HCT116 (cell line): ENCODE data around the gene TTLL5. TPM values are rescaled to one million over a fixed set of nuclear protein-coding genes. Genes with fewer than 3 reads are reported as not detected.

Experiments
- ATAC-seq: fragments of 200-7000 bp; cut with Tn5 transposase; 2 replicates; pipeline ENCODE4 v1.9.1; 2020; ENCODE audit warnings: mild to moderate bottlenecking, moderate library complexity
- BruUV-seq: library from RNA; stranded (reverse); fragments of 400-500 nt; replicated peaks from 2 replicates; lab custom pipeline; 2021; lab: Mats Ljungman, UMichigan
- CTCF ChIA-PET: fragments of 300-600 bp; sonication (Branson Sonifier 250); formaldehyde crosslinking; loops from one replicate; lab custom pipeline; 2021; ENCODE audit warnings: antibody characterized with exemption; lab: Charles Lee
- POLR2A ChIA-PET: fragments of 300-600, 350-600 bp; sonication (Branson Sonifier 250); formaldehyde crosslinking; loops from one replicate; lab custom pipeline; 2021; ENCODE audit warnings: antibody characterized with exemption; lab: Charles Lee
- RAD21 ChIA-PET, 2 experiments: fragments of 300-600 bp; sonication (Branson Sonifier 250); formaldehyde crosslinking; loops; one replicate each; lab custom pipeline; 2023; ENCODE audit warnings: low total read pairs in 2 of 2; ENCODE audit not compliant: uncharacterized antibody in 2 of 2, unreplicated experiment in 2 of 2, low non-redundant PET in 1 of 2; lab: Charles Lee
- DNase-seq: peaks from one replicate; pipeline ENCODE4 v3.0.0-alpha.2; 2010; ENCODE audit warnings: low read depth, low spot score
- H2AFZ ChIP-seq: fragments of 200-600 bp; shearing (Covaris generic), sonication (generic); 2 replicates; pipeline ENCODE4 v1.6.1; 2017; ENCODE audit warnings: low read depth, mixed run types, mixed read lengths, antibody characterized with exemption, low read length; ENCODE audit not compliant: poor library complexity, severe bottlenecking
- H3K27ac ChIP-seq: 2 replicates; pipeline ENCODE4 v1.5.1; 2012; ENCODE audit warnings: low read depth, low read length
- H3K27me3 ChIP-seq: fragments of 200-600 bp; sonication (generic); 2 replicates; pipeline ENCODE4 v1.6.1; 2016; ENCODE audit warnings: mixed run types, low read length, mixed read lengths; ENCODE audit not compliant: insufficient read depth
- H3K36me3 ChIP-seq, 2 experiments: fragments of 200-500 bp in 1 of 2; fragments of 200-600 bp in 1 of 2; sonication (Bioruptor generic) in 1 of 2; sonication (generic) in 1 of 2; 2 replicates each; pipeline versions ENCODE4 v1.5.1 to v1.6.1; 2014 to 2016; ENCODE audit warnings: low read length in 2 of 2, inconsistent platforms in 1 of 2, mixed read lengths in 1 of 2, mixed run types in 1 of 2; ENCODE audit not compliant: insufficient read depth in 2 of 2, control insufficient read depth in 1 of 2
- H3K4me1 ChIP-seq, 2 experiments: fragments of 200-600 bp in 1 of 2; sonication (generic) in 1 of 2; 2 replicates each; pipeline versions ENCODE4 v1.5.1 to v1.6.1; 2012 to 2017; ENCODE audit warnings: low read length in 2 of 2, inconsistent platforms in 1 of 2, mild to moderate bottlenecking in 1 of 2, mixed read lengths in 1 of 2, mixed run types in 1 of 2, moderate library complexity in 1 of 2; ENCODE audit not compliant: insufficient read depth in 2 of 2, control insufficient read depth in 1 of 2
- H3K4me2 ChIP-seq: fragments of 200-600 bp; sonication (generic); 2 replicates; pipeline ENCODE4 v1.6.1; 2017; ENCODE audit warnings: mixed run types, low read length, mixed read lengths
- H3K4me3 ChIP-seq, 2 experiments: fragments of 200-600 bp in 1 of 2; sonication (generic) in 1 of 2; replicated peaks in 1 of 2; 2 replicates each; pipeline ENCODE4 v1.5.1; 2011 to 2016; ENCODE audit warnings: low read length in 2 of 2, control low read depth in 1 of 2, low read depth in 1 of 2, mild to moderate bottlenecking in 1 of 2, mixed read lengths in 1 of 2, mixed run types in 1 of 2
- H3K79me2 ChIP-seq: fragments of 200-600 bp; sonication (generic); 2 replicates; pipeline ENCODE4 v1.6.1; 2017; ENCODE audit warnings: mild to moderate bottlenecking, mixed run types, low read length, moderate library complexity, mixed read lengths; ENCODE audit not compliant: insufficient read depth
- H3K9ac ChIP-seq: fragments of 200-600 bp; sonication (generic); 2 replicates; pipeline ENCODE4 v1.6.1; 2016; ENCODE audit warnings: low read length, mixed read lengths
- H3K9me2 ChIP-seq: fragments of 200-600 bp; sonication (generic), shearing (Covaris generic); 2 replicates; pipeline ENCODE4 v1.6.1; 2017; ENCODE audit warnings: mixed run types, mild to moderate bottlenecking, moderate library complexity; ENCODE audit not compliant: insufficient read depth
- H3K9me3 ChIP-seq, 2 experiments: fragments of 200-500 bp in 1 of 2; fragments of 200-600 bp in 1 of 2; sonication (Bioruptor generic) in 1 of 2; sonication (generic) in 1 of 2; 2 replicates each; pipeline ENCODE4 v1.6.1; 2014 to 2017; ENCODE audit warnings: low read length in 2 of 2, mixed read lengths in 2 of 2, inconsistent platforms in 1 of 2, low read depth in 1 of 2, mild to moderate bottlenecking in 1 of 2, mixed run types in 1 of 2, moderate library complexity in 1 of 2; ENCODE audit not compliant: control insufficient read depth in 1 of 2, insufficient read depth in 1 of 2
- H4K20me1 ChIP-seq: fragments of 200-600 bp; sonication (generic), shearing (Covaris generic); 2 replicates; pipeline ENCODE4 v1.6.1; 2017; ENCODE audit warnings: mixed run types, mild to moderate bottlenecking, moderate library complexity; ENCODE audit not compliant: insufficient read depth
- CBX3 ChIP-seq: IDR thresholded peaks from 2 replicates; pipeline ENCODE4 v1.6.1; 2012; ENCODE audit warnings: low read depth
- ELF1 ChIP-seq: IDR thresholded peaks from 2 replicates; pipeline ENCODE4 v1.6.1; 2012; ENCODE audit warnings: low read depth, borderline replicate concordance
- FOSL1 ChIP-seq: IDR thresholded peaks from 2 replicates; pipeline ENCODE4 v1.6.1; 2012; ENCODE audit warnings: low read depth
- RAD21 ChIP-seq: IDR thresholded peaks from 2 replicates; pipeline ENCODE4 v1.6.1; 2012; ENCODE audit warnings: low read depth, mild to moderate bottlenecking
- SP1 ChIP-seq: IDR thresholded peaks from 2 replicates; pipeline ENCODE4 v1.6.1; 2012; ENCODE audit warnings: low read depth
- TCF7L2 ChIP-seq: IDR thresholded peaks from 2 replicates; pipeline ENCODE4 v1.7.0; 2011; ENCODE audit warnings: borderline replicate concordance, inconsistent platforms; ENCODE audit not compliant: insufficient read depth, insufficient read length; ENCODE audit errors: extremely low read depth
- intact Hi-C: fragments of 100-400 bp; cut with micrococcal nuclease; formaldehyde crosslinking; loops from 2 replicates; pipeline ENCODE4 v1.10.0; 2022
- total RNA-seq: library from RNA; stranded (reverse); gene quantifications from one replicate; pipeline ENCODE4 v1.2.1, GENCODE V29; 2021; ENCODE audit not compliant: unreplicated experiment
- TF ChIP-seq, protein P1 (sequence below): IDR thresholded peaks from 2 replicates; pipeline ENCODE4 v1.6.1; 2012
- TF ChIP-seq, protein P2 (sequence below): IDR thresholded peaks from 2 replicates; pipeline ENCODE4 v1.6.1; 2012; ENCODE audit warnings: low read depth
- TF ChIP-seq, protein P3 (sequence below), 3 experiments: fragments of 200-600 bp in 1 of 3; sonication (generic) in 1 of 3; IDR thresholded peaks in 2 of 3; conservative IDR thresholded peaks in 1 of 3; 2 replicates each; pipeline ENCODE4 v1.5.1; 2012 to 2017; ENCODE audit warnings: low read depth in 2 of 3, low read length in 2 of 3, antibody characterized with exemption in 1 of 3, borderline replicate concordance in 1 of 3, control low read depth in 1 of 3, mild to moderate bottlenecking in 1 of 3, mixed read lengths in 1 of 3, mixed run types in 1 of 3, moderate library complexity in 1 of 3; ENCODE audit not compliant: insufficient read depth in 1 of 3

The TTLL5 gene
- total RNA-seq, 1 experiment from 2014 or later = 26.2 TPM

DNA sequence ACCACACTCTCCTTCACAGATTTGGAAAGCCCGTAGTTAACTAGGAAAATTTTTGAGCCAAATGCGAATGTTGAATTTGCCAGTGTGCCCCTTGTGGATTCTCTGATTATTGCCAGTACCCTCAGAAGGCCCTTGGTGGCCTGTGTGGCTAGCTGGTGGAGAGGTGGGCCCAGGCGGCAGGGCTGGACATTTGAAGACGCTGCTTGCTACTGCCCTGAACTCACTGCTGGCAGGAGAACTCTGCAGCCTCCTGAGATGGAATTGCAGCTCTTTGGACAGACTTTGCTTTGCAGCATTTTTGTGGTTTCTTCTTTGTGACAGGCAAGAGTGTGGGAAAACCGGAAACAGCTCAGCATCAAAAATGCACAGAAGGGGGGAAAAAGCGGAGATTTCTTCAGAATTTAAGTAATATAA lies 223.2 kb downstream of the TTLL5 start:
- Histone ChIP-seq H3K79me2 (no peaks in the 10 kb centered on the region), H3K4me2 (no peak overlapping the region), H4K20me1 (no peaks in the 10 kb centered on the region), H3K27ac (no peak overlapping the region), H3K9ac (no peak overlapping the region), H3K36me3 (no peaks in the 10 kb centered on the region), H3K9me3 (no peaks in the 10 kb centered on the region), H3K4me1 (peaks cover 0 to 8% of the 10 kb centered on the region in 2 experiments; a peak in 1 of 4 replicates), H3K27me3 (no peaks in the 10 kb centered on the region), H3K9me2 (no peaks in the 10 kb centered on the region), H3K4me3 (no peak overlapping the region), H2AFZ (no peak overlapping the region)
- ChIA-PET CTCF (interaction anchor here (0.6 to 4.2 kb wide), 5 partner anchors 16 to 211 kb away, joined by 3 to 19 read pairs (median 3); no protein-coding TSS in a partner anchor), POLR2A (no interaction called here), RAD21 (interaction anchor here in 1 of 2 experiments (1.2 kb wide), 1 partner anchor 89 kb away, joined by 3 read pairs; no protein-coding TSS in a partner anchor)
- ATAC-seq (peak; percentile 82), DNase-seq (no peak)
- no TSS peak for BruUV-seq
- no peak for TF ChIP-seq FOSL1
- TF ChIP-seq, protein P1, sequence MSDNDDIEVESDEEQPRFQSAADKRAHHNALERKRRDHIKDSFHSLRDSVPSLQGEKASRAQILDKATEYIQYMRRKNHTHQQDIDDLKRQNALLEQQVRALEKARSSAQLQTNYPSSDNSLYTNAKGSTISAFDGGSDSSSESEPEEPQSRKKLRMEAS = no peak
- TF ChIP-seq RAD21 = peak; percentile 31; the same call in 1 of the 2 replicates
- TF ChIP-seq TCF7L2 = no peak
- TF ChIP-seq SP1 = no peak
- TF ChIP-seq CBX3 = no peak
- TF ChIP-seq, protein P2, sequence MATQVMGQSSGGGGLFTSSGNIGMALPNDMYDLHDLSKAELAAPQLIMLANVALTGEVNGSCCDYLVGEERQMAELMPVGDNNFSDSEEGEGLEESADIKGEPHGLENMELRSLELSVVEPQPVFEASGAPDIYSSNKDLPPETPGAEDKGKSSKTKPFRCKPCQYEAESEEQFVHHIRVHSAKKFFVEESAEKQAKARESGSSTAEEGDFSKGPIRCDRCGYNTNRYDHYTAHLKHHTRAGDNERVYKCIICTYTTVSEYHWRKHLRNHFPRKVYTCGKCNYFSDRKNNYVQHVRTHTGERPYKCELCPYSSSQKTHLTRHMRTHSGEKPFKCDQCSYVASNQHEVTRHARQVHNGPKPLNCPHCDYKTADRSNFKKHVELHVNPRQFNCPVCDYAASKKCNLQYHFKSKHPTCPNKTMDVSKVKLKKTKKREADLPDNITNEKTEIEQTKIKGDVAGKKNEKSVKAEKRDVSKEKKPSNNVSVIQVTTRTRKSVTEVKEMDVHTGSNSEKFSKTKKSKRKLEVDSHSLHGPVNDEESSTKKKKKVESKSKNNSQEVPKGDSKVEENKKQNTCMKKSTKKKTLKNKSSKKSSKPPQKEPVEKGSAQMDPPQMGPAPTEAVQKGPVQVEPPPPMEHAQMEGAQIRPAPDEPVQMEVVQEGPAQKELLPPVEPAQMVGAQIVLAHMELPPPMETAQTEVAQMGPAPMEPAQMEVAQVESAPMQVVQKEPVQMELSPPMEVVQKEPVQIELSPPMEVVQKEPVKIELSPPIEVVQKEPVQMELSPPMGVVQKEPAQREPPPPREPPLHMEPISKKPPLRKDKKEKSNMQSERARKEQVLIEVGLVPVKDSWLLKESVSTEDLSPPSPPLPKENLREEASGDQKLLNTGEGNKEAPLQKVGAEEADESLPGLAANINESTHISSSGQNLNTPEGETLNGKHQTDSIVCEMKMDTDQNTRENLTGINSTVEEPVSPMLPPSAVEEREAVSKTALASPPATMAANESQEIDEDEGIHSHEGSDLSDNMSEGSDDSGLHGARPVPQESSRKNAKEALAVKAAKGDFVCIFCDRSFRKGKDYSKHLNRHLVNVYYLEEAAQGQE = no peak
- TF ChIP-seq, protein P3, sequence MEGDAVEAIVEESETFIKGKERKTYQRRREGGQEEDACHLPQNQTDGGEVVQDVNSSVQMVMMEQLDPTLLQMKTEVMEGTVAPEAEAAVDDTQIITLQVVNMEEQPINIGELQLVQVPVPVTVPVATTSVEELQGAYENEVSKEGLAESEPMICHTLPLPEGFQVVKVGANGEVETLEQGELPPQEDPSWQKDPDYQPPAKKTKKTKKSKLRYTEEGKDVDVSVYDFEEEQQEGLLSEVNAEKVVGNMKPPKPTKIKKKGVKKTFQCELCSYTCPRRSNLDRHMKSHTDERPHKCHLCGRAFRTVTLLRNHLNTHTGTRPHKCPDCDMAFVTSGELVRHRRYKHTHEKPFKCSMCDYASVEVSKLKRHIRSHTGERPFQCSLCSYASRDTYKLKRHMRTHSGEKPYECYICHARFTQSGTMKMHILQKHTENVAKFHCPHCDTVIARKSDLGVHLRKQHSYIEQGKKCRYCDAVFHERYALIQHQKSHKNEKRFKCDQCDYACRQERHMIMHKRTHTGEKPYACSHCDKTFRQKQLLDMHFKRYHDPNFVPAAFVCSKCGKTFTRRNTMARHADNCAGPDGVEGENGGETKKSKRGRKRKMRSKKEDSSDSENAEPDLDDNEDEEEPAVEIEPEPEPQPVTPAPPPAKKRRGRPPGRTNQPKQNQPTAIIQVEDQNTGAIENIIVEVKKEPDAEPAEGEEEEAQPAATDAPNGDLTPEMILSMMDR (IDR thresholded peaks at IDR 0.05 in 2 of 3, conservative IDR thresholded peaks at IDR 0.05 in 1 of 3; ENCODE audit: borderline replicate concordance in 1 of 3, insufficient read depth in 1 of 3, low read depth in 2 of 3, low read length in 2 of 3) = peak in 2 of 3 experiments; percentile 54 to 57; a peak in 4 of 6 replicates
- no peak for TF ChIP-seq ELF1
- intact Hi-C loops = no loop called here
